HT1080 (cell line): Measurements from ENCODE around the gene VAT1L. TPM values are rescaled to one million over a fixed set of nuclear protein-coding genes. Genes with fewer than 3 reads are reported as not detected.
"Not testable (repeated sequence)": the region's sequence is repeated elsewhere in the genome, so short reads cannot be mapped to it uniquely, and the experiment has no call there.

Experiments
- DNase-seq: peaks from one replicate; pipeline ENCODE4 v3.0.0-alpha.2; 2015; ENCODE audit warnings: low read depth
- total RNA-seq: library from RNA; depleted of rRNA; stranded (reverse); fragments of >200 nt; shearing (Covaris generic); gene quantifications from 2 replicates; pipeline ENCODE4 v1.2.3, GENCODE V29; 2014

VAT1L gene
- total RNA-seq, 1 experiment from 2014 or later = 2.0 TPM

DNA sequence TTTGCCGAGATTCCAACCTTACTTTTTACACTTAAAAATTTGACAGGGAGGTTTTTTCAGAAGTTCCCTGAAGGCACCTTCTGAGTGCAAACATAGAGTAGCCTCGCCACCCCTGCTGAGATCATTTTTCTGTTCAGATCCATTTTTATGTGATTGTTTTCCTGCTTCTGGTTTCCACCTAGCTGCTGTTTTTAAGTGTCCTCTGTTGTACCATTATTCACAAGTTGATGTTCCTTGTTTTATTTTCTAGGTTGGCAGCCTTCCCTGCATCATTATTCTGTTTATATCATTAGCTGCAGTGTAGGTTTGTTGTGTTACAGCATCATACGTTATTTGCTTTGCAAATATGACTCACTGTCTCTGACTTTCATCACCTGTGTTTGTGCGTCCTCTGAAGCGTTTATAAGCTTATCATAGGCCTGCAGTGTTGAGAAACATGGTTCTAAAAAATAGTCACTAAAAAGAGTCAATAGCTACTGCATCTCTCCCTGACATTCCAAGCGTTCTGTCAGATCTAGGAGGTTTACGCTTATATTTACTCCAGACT is 117.1 kb downstream of the VAT1L start:
- no peak for DNase-seq

DNA sequence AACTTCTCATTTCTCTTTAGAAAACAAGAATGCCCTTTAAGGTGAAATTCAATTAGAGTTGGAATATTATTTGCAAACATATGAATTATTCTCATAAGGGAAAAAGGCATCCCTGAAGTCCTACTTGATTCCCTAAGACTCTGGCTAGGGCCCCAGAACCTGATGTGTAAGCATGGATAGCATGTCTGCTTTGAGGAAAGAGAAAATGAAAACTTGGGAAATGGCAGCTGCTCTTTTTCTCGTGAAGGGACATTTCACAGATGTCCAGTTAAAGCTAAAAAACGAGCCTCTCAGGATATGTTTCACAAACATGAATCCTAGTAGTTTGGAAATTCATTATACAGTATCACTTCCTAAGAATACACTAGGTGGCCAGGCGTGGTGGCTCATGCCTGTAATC is 121.7 kb downstream of the VAT1L start:
- DNase-seq = no peak

DNA sequence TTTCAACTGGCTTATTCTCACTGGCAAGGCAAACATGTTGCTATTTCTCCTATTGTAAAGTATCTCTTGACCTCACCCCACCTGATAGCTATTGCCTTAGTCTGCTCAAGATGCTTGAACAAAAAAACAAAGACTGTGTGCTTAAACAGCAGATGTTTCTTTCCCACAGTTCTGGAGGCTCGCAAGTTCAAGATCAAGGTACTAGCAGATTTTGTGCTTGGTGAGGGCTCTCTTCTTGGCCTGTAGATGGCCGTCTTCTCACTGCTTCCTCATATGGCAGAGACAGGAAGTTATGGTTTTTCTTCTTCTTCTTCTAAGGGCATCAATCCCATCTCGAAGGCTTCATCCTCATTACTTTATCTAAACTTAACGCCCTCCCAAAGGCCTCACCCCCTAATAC is 124.3 kb downstream of the VAT1L start:
- DNase-seq = no peak

DNA sequence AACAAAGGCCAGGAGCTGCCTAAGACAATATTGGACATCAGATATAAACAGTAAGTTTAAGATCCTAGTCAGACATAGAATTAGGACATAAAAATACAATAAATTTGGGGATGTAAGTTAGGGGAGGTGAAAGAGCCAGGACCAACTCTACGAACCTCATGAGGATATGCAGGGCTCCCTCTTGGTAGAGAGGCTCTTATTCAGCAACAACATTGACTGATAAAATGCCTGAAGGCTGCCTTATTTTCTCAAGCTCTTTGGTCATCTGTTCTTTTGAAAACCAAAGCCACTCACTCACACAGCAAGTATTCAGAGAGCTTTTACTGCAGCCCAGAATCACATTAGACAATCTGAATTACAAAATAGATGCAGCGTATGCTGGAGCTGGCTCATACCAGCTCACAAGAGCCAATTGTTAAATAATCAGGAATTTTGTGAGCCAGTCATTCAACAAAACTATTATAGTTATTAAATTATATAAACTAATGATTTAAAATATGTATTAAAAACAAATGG is 125.4 kb downstream of the VAT1L start:
- no peak for DNase-seq

DNA sequence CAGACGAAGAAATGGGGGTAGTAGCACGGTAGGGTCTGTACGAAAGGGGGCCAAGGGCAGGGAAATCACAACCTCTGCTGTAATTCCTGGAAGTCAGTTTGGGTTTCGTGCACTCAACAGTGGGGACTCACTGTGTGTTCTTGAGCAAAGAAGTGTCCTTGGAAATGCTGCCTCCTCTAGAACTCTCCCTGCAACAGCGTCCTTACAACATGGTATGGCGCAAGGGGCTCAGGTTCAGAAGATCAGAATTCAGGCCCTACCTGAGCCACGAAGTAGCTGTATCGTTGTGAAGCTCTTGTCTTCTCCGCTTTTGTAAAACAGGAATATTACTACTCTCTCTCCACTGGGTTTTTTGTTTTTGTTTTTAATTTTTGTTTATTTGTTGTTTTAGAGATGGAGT is 127.7 kb downstream of the VAT1L start:
- no peak for DNase-seq

DNA sequence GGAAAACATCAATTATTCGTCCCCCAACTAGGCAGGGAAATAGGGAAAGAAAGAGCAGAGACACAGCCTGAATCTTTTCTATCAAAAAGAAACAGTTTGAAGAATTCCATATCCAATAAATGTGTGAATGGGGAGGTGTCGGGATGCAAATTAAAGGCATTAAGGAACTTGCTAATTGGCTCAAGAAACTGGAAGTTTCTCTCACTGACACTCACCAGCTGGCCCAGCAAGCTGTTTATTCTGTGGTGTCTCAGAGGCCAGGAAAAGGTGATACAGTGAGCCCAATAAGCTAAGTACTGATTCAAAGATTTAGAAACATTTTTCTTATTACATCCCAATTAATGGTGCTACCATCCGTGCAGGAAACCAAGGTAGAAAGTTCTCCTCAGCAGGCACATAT is 129.6 kb downstream of the VAT1L start:
- no peak for DNase-seq

DNA sequence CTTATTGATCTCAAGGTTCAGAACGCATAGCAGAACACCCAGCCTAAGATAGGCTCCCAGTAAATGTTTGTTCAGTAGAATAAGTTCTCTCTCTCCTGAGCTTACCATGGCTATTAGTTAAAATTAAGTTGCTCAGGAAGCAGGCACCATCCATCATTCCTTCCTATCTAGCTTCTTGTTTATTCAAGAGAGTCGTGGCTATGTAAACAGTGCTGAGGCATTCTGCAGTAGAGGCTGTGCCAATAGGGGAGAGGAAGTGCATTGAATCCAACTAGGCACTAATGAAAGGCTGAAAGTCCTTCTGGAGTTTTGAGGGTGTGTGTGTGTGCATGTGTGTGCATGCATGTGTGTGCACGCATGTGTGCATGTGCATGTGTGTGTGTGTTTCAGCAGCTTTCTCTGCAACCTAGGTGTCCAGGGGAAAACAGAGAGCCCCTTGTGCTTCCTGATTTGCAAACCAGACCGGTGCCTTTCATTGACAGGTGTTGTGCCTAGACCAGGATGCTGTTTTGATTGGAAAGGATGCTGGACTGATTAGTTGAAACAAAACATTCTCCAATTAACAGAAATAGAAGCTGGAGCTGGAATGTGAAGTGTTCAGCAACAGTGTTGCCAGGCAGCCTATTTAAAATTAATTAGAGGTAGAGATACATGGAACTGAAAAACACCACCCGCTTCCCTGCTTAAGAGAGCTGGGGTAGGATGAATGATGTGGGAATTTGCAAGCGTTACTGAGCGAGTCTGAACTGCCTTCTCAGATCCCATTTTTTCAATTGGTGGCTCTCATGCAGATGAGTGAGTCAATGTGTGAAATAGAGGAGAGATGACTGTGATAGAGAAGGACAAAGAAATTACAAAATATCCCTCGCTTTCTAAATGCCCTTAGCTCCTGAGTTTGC is 130.7 kb downstream of the VAT1L start:
- DNase-seq = no peak

DNA sequence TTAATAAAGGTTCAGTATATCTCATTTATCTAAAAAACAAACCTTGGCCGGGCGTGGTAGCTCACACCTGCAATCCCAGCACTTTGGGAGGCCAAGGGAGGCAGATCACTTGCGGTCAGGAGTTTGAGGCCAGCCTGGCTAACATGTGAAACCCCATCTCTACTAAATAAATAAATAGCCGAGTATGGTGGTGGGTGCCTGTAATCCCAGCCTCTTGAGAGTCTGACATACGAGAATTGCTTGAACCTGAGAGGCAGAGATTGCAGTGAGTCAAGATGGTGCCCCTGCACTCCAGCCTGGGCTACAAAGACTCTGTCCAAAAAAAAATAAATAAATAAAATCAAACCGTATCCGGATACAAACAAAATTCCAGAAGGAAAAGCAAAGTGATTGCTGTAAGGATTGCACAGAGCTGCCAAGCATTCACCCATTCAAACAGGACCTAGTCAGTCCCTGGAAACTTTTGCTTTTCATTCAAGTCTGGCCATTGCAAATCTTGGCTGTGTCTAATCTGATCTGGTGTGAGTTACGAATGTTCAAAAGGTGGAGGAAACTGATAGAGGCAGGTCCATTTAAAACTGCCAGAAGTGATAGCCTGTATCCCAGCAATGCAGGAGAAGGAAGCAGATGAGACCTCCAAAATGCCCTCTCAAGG is 131.5 kb downstream of the VAT1L start:
- DNase-seq = no peak

DNA sequence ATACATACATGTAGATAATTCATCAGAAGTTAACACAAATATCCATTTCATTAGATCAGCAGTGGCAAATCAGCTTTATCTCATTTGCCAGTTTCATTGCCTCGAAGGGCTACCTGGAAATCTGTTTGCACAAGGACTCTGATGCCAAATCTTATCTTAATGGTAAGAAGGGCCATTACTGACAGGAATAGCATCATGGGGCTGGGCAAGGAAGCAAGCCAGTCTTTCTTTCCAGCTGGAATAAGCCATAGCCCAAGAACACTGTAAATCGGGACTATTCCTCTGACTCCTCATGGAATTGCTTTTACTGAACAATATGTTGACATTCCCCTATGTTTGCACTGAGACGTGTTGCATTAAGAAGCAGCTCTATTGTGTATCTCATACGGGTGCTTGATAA is 132.6 kb downstream of the VAT1L start:
- DNase-seq = no peak

DNA sequence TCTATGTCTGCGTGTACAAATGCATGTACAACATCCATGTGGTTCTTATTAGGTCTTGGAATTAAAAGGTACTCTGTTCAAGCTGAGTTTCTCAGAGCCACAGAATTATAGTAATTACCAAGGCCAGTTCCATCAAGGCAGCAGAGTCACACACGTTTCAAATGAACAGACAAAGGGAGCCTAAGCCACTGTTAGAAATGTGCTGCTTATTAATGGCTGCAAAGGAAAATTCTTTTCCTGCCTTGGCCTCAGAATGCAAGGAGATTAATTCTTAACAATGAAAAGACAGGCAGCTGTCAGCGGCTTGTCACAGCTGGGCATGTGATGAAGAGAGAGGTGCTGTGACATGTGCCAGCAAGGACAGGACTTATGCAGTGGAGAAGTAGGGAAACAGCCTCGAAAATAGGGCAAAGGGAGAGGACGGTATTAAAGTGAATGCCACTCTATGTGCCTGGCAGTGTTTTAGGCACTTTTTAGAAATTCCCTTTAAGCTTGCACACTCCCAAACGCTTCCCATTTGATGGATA is 133.9 kb downstream of the VAT1L start:
- no peak for DNase-seq

DNA sequence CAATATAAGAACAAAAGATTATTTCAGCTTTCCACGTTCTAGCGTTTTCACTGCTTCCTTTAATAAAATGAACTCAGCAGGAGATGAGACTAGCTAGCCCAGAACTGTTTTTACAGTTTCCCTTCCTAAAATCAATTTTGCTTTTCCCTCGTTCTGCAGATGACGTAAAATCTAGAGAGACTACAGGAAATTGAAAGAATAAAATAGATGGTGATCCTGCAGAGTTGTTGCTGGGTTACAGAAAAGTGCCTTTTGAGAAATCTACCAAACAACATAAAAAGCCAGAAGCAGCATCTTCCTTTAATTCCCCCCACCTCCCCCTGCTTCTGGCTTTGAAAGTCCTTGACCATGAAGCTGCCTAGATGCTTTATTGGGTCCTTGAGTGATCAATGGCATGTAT is 137.2 kb downstream of the VAT1L start:
- DNase-seq = no peak

DNA sequence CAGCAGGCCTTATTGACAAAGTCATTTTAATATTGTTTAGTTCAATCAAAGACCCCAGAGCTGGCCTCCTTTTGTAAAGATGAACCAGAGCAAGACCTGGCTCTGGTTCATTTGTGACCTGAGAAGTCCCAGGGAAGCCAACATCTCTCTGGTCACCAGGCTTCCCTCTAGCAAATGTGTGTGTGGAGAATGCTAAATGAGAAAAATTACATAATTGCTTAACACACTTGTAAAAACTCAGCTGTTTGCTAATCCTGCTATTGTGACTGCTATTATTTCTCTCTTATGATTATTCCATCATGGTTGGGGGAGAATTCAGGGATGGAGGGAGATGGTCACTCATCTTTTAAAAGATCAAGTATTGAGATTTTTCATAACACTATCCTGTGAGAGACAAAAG is 139.7 kb downstream of the VAT1L start:
- no peak for DNase-seq

DNA sequence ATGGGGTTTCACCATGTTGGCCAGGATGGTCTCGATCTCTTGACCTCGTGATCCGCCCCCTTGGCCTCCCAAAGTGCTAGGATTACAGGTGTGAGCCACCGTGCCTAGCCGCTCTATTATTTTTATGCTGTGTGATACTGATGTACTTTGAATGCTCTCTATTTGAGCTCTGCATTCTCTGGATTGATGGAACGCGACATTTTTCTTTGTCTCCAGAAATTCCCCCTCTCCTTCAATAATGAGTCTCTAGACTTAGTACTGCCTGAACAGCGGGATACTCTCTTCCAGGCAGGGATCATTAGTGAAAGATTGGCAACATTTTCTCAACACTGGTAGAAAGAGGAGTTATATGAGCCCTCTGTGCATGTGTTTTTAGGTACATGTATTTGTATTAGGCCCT is 140.6 kb downstream of the VAT1L start:
- DNase-seq = no peak

DNA sequence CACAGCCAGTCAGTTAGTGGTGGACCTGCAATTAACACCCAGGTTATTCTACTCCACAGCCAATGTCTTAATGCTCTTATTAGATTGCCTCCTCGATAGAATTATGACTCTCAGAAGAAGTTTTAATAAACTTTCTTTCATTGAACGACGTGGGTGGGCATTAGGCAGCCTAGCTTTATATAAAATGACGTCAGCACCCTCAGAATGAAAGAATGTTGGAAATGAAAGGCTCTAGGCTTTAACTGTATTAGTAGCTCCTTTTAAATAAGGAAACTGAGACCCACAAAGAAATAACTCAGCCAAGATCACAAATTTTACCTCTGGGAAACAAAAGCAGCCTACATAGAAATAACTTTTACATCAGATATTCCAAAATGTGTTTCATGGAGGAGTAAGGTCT is 142.7 kb downstream of the VAT1L start:
- DNase-seq = no peak

DNA sequence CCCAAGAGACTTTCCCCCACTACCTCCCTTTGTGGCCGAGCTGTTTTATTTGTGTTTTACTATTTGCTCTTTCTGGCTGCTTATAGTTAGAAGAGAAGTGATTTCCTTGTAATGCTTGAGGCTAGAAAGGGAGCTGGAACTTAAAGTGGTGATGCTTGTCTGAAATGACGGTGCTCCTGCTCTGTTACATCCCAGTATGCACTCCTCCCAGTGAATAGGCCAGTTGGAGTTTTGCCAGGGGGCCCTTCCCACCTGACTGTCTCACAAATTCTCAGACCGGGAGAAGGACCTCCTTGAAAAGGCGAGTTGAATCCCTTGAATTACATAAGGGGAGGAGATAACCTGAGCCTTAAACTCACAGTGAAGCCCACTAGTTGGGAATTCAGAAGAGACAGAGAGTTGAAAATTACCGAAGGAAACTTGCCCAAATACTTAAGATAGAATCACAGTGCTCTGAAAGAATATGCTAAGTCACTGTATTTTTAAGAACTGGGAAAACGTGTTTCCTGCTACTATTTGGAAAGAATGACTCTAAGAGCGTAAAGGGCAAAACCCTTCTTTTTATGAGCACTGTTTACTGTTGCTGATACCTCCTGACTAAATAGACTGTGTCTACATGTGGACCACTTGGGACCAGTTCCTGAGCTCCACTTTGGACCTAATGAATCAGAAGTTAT is 149.2 kb downstream of the VAT1L start:
- no peak for DNase-seq

DNA sequence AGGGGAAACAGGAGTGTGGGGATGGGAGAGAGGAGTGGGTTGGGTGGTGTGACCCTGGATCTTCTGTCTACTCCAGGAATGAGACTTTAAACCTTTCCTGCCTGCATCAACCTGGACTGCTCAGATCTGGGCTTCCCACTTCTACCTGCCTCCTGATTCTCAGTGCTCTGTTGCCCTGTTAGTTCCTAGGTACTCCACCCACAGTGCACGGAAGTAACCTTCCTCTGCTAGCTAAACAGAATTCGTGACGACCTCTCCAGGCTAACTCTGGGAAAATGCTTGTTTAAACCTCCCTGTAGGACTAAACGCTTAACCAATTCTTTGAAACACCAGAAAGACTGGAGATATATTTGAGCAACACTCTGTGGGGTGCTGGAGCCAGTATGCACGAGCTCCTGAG is 150.5 kb downstream of the VAT1L start:
- no peak for DNase-seq

DNA sequence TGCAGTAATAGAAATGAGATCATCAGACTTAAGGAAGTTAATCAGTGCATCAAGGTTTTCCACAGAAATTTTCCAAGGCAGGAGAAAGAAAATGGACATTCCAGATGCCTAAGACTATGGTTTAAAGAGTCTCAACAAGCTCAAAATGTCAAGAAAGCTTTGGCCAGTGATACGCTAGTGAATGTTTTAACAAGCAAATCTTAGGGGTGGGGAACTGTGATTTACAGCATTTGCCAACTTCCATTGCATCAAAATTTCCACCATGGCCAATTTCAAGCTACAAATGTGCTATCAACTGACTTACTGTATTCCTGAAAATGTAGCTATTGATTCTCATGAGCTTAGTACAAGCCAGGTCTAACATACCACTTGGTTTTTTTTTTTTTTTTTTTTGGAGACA is 151.6 kb downstream of the VAT1L start:
- no peak for DNase-seq

DNA sequence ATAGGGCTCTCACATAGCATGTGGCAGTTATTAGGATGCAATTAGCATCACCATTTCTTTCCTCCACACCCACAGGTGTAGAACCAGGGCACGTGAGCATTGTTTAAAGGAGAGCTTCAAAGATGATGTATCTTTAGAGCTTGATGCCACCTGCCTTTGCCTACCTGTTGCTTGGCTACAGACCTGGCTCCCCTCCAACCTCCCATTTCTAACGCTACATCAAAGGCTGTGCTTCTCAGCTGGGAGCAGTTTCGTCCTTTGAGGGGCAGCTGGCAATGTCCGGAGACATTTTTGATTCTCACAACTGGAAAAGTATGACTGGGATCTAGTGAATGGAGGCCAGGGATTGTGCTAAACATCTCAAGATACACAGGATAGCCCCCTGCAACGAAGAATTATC is 155.4 kb downstream of the VAT1L start:
- no peak for DNase-seq

DNA sequence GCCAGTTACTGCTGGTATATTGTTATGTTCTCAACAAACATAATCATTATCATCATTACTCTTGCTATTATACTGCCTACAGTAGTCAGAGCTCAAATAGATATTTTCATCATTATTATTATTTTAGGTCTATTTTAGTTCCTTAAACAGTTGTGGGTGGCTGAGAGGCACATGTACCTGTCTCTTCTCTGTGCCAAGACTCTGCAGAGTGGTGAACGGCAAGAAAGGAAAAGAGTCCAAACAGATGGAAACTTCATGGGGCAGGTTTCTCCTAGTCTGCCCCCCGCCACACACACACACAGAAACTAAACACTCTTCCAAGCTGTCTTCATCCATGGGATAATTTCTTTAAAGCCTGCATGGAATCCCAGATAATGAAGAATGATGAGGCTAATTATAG is 156.3 kb downstream of the VAT1L start:
- DNase-seq = no peak

DNA sequence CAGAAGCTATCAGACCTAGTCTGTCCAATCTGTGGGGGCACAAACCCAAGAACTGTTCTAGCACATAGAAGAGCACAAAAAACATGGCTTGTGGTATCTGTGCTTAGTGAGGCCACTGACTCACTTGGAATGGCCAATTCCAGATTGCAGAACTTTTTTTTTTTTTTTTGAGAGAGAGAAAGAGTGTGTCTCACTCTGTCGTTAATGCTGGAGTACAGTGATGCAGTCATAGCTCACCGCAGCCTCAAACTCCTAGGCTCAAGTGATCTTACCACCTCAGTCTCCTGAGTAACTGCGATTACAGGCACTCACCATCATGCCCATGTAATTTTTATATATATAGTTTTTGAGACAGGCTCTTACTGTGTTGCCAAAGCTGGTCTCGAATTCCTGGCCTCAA is 156.8 kb downstream of the VAT1L start:
- DNase-seq = peak; percentile 47

DNA sequence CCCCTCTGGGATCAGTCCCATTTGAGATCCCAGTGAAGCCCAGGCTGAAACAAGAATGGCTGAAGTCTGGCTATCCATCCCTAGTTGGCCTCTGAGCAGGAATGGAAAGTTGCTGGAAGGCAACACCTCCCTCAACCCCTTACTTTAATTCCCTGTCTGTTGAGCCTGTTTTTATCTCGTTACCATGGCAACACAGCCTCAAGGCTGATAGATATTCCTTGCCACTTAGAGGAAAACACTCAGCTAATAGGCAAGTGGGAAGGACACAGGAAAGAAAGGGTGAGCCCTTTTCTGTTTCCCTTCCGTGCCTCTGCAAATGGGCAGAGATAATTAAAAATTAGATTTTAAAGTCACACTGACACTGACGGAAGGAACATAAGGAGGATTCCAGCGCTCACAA is 158.5 kb downstream of the VAT1L start:
- DNase-seq = no peak

DNA sequence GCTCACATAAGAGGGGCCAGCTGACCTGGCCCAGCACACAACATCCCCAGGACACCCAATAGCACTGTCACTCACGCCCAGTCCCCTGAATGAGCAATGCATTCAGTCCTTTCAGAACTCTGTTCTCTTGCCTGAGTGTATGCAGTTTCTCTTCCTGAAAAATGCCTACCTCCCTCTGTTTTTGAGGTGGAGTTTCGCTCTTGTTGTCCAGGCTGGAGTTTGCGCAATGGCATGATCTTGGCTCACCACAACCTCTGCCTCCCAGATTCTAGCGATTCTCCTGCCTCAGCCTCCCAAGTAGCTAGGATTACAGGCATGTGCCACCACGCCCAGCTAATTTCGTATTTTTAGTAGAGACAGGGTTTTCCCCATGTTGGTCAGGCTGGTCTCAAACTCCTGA is 159.2 kb downstream of the VAT1L start:
- DNase-seq = not testable (repeated sequence)
